Sciatic nerve (tissue), 2 donors: ENCODE measurements around the gene ASTL. TPM values are rescaled to one million over a fixed set of nuclear protein-coding genes. Genes with fewer than 3 reads are reported as not detected.

ENCODE experiments used
- ATAC-seq: fragments of 200-7000 bp; cut with Tn5 transposase; one replicate; pipeline ENCODE4 v1.9.1; 2020; ENCODE audit warnings: mild to moderate bottlenecking, moderate library complexity
- DNase-seq: peaks from one replicate; pipeline ENCODE4 v3.0.0-alpha.2; 2020; ENCODE audit warnings: low spot score
- intact Hi-C: fragments of 100-400 bp; cut with DNase I; formaldehyde crosslinking; loops from one replicate; pipeline ENCODE4 v1.14.2; 2022
- total RNA-seq: library from RNA; stranded (reverse); fragmentation: NEBNext Ultra II Directional; extraction: Animal tissue kit (Norgen Biotek cat#: 25700); gene quantifications from one replicate; pipeline ENCODE4 v1.2.1, GENCODE V29; 2021
- donor health status: DM: no; HTN: no; CAD: no.
- donor health status: DM: no; HTN: no; CAD: no.

Gene ASTL
- total RNA-seq, 1 donor from 2014 or later, result 0.31 TPM

GRCh38 chr2:96136129-96136720, 2.1 kb downstream of the ASTL start:
- ATAC-seq (no peak), DNase-seq (no peak)
- intact Hi-C loops, result loop anchor here (5.0 kb wide), 1 partner anchor 36 kb away; no protein-coding TSS in a partner anchor

GRCh38 chr2:96135621-96136020, 2.7 kb downstream of the ASTL start:
- no peak for ATAC-seq
- DNase-seq, result no peak

GRCh38 chr2:96135171-96135570, 3.1 kb downstream of the ASTL start:
- intact Hi-C loops, result loop anchor here (5.0 kb wide), 1 partner anchor 37 kb away; no protein-coding TSS in a partner anchor
- ATAC-seq (no peak), DNase-seq (no peak)

More at GRCh38 chr2:96135621-96136020, 2.7 kb downstream of the ASTL start:
- intact Hi-C loops, result loop anchor here (5.0 kb wide), 1 partner anchor 37 kb away; no protein-coding TSS in a partner anchor

GRCh38 chr2:96134421-96134820, 3.9 kb downstream of the ASTL start:
- ATAC-seq, result no peak
- intact Hi-C loops, result no loop called here
- DNase-seq, result no peak

- no peak for DNase-seq
- intact Hi-C loops, result no loop called here
- ATAC-seq, result no peak
Observed at GRCh38 chr2:96131813-96132745, 6.2 kb downstream of the ASTL start.

GRCh38 chr2:96131152-96131812, 7.0 kb downstream of the ASTL start:
- intact Hi-C loops, result no loop called here
- ATAC-seq, result no peak
- no peak for DNase-seq

GRCh38 chr2:96130483-96130882, 7.8 kb downstream of the ASTL start:
- intact Hi-C loops, result no loop called here

GRCh38 chr2:96129528-96130120, 8.7 kb downstream of the ASTL start:
- intact Hi-C loops, result no loop called here
- ATAC-seq (no peak), DNase-seq (no peak)

More at GRCh38 chr2:96130483-96130882, 7.8 kb downstream of the ASTL start:
- ATAC-seq (no peak), DNase-seq (no peak)

GRCh38 chr2:96128456-96128855, 9.8 kb downstream of the ASTL start:
- ATAC-seq (no peak), DNase-seq (no peak)
- intact Hi-C loops, result no loop called here

- intact Hi-C loops, result no loop called here
- ATAC-seq (no peak), DNase-seq (no peak)
Observed at GRCh38 chr2:96124406-96125265, 13.7 kb downstream of the ASTL start.

GRCh38 chr2:96123936-96124335, 14.4 kb downstream of the ASTL start:
- no peak for ATAC-seq
- intact Hi-C loops, result no loop called here
- DNase-seq, result no peak

GRCh38 chr2:96123290-96123689, 15.0 kb downstream of the ASTL start:
- DNase-seq (no peak), ATAC-seq (no peak)
- intact Hi-C loops, result no loop called here

GRCh38 chr2:96122391-96122790, 15.9 kb downstream of the ASTL start:
- DNase-seq, result no peak
- intact Hi-C loops, result no loop called here
- no peak for ATAC-seq

GRCh38 chr2:96121414-96121813, 16.9 kb downstream of the ASTL start:
- intact Hi-C loops, result no loop called here
- no peak for DNase-seq
- no peak for ATAC-seq

GRCh38 chr2:96120991-96121390, 17.3 kb downstream of the ASTL start:
- DNase-seq (no peak), ATAC-seq (no peak)
- intact Hi-C loops, result no loop called here

GRCh38 chr2:96120091-96120720, 18.1 kb downstream of the ASTL start:
- intact Hi-C loops, result no loop called here
- DNase-seq (no peak), ATAC-seq (no peak)

GRCh38 chr2:96119389-96119751, 18.9 kb downstream of the ASTL start:
- intact Hi-C loops, result loop anchor here (10.0 kb wide), 1 partner anchor 115 kb away; no protein-coding TSS in a partner anchor
- ATAC-seq, result no peak
- no peak for DNase-seq
